Measurements from ENCODE around the gene SOD1. TPM values are rescaled to one million over a fixed set of nuclear protein-coding genes. Genes with fewer than 3 reads are reported as not detected.

Gene SOD1
- total and polyA plus RNA-seq, 2 of the 8 experiments (the other 6 are each of a cell fraction or from before 2014, with no cell fraction given) = 192 to 226 TPM

- no peaks in the 10 kb centered on the region for H3K79me1 ChIP-seq (ENCODE audit: low read depth, low read length)
- no peak overlapping the region for H3K4ac ChIP-seq (replicated peaks; ENCODE audit: insufficient read length, low read depth, low read length)
- FAIRE-seq = no peak
- no peak overlapping the region for H3K18ac ChIP-seq (ENCODE audit: extremely low read depth, low read length)
- H2AFZ ChIP-seq (ENCODE audit: low read length) = 0 out of 2 replicates have a peak overlapping the region, but pooled peaks have one; percentile 59
- H3K79me2 ChIP-seq (ENCODE audit: control insufficient read depth in 1 of 2, insufficient read depth in 2 of 2, low read length in 2 of 2) = no peaks in the 10 kb centered on the region
- H3K4me1 ChIP-seq (replicated peaks in 1 of 4; ENCODE audit: control insufficient read depth in 3 of 4, insufficient read depth in 4 of 4, low read length in 3 of 4) = no peaks in the 10 kb centered on the region
- H2BK15ac ChIP-seq (ENCODE audit: low read length) = no peak overlapping the region
- H2BK12ac ChIP-seq (ENCODE audit: low read depth, low read length) = no peak overlapping the region
- no peak overlapping the region for H4K5ac ChIP-seq (ENCODE audit: insufficient read length, low read depth, low read length)
- no peak overlapping the region for H2BK5ac ChIP-seq (ENCODE audit: low read depth, low read length)
- H2AK5ac ChIP-seq (ENCODE audit: low read depth, low read length) = no peak overlapping the region
- H3K4me3 ChIP-seq (ENCODE audit: extremely low read depth in 1 of 4, insufficient read depth in 2 of 4, low read depth in 3 of 4, low read length in 4 of 4) = no peak overlapping the region
- no peak overlapping the region for H4K8ac ChIP-seq (ENCODE audit: extremely low read depth, insufficient read depth, low read length)
- no peaks in the 10 kb centered on the region for H3K23me2 ChIP-seq (ENCODE audit: low read depth, low read length)
- H2BK20ac ChIP-seq (ENCODE audit: low read length) = no peak overlapping the region
- WGBS, 2 experiments (ENCODE audit: extremely low coverage in 1 of 2, insufficient coverage in 1 of 2, insufficient read length in 1 of 2, insufficient replicate concordance in 2 of 2, low coverage in 1 of 2, low lambda C conversion rate in 2 of 2, missing lambda C conversion rate in 1 of 2) = 85% methylated on average over 3 of the region's 3 CpGs; no CpG with 5 or more reads in 1 of the 2 experiments
- H3K14ac ChIP-seq (ENCODE audit: insufficient read length) = no peak overlapping the region
- no peaks in the 10 kb centered on the region for H3K36me3 ChIP-seq (ENCODE audit: control insufficient read depth in 2 of 4, insufficient read depth in 4 of 4, low read length in 3 of 4)
- no peak overlapping the region for H3K56ac ChIP-seq (replicated peaks; ENCODE audit: insufficient read length, low read depth, low read length)
- H3K9ac ChIP-seq (replicated peaks in 1 of 4; ENCODE audit: extremely low read depth in 1 of 4, low read depth in 3 of 4, low read length in 3 of 4) = no peak overlapping the region
- no peak overlapping the region for H3K27ac ChIP-seq (ENCODE audit: low read depth, low read length)
- no peak overlapping the region for H3K4me2 ChIP-seq (ENCODE audit: insufficient read depth in 1 of 2, low read depth in 2 of 2, low read length in 2 of 2)
- H3K9me3 ChIP-seq (ENCODE audit: insufficient read depth in 2 of 2, low read depth in 1 of 2, low read length in 1 of 2) = no peaks in the 10 kb centered on the region; a peak in 1 of 4 replicates
- ChIA-PET CTCF (ENCODE audit: partially characterized antibody) (no interaction called here), POLR2A (ENCODE audit: partially characterized antibody) (no interaction called here)
- H3K27me3 ChIP-seq (replicated peaks in 1 of 4; ENCODE audit: control insufficient read depth in 3 of 4, extremely low read depth in 1 of 4, insufficient read depth in 3 of 4, low read length in 3 of 4) = no peaks in the 10 kb centered on the region
- no peak overlapping the region for H4K91ac ChIP-seq (replicated peaks; ENCODE audit: insufficient read length, low read length)
- DNase-seq (ENCODE audit: low read depth in 1 of 2, low spot score in 2 of 2) = no peak
- H3K23ac ChIP-seq (ENCODE audit: insufficient read length) = no peak overlapping the region
- no peaks in the 10 kb centered on the region for H4K20me1 ChIP-seq (replicated peaks in 1 of 2; ENCODE audit: control insufficient read depth in 1 of 2, insufficient read depth in 2 of 2, low read length in 2 of 2)
- H2BK120ac ChIP-seq (replicated peaks; ENCODE audit: low read depth, low read length) = no peak overlapping the region
- no peak for TF ChIP-seq RFX5 (IDR thresholded peaks at IDR 0.05; ENCODE audit: borderline replicate concordance, low read depth, low read length)
- TF ChIP-seq JUND (IDR thresholded peaks at IDR 0.05; ENCODE audit: low read length) = no peak
- TF ChIP-seq SIN3A (conservative IDR thresholded peaks at IDR 0.05 in 1 of 2, IDR thresholded peaks at IDR 0.05 in 1 of 2; ENCODE audit: low read depth in 1 of 2, low read length in 2 of 2) = no peak
- no peak for TF ChIP-seq YY1 (IDR thresholded peaks at IDR 0.05; ENCODE audit: low read depth, low read length)
- no peak for TF ChIP-seq SP1 (IDR thresholded peaks at IDR 0.05; ENCODE audit: low read depth, low read length)
- TF ChIP-seq RBBP5 (IDR thresholded peaks at IDR 0.05; ENCODE audit: borderline replicate concordance, low read depth, low read length) = no peak
- no peak for TF ChIP-seq CBX5 (IDR thresholded peaks at IDR 0.05; ENCODE audit: low read depth, low read length)
- no peak for TF ChIP-seq TAF7 (optimal IDR thresholded peaks at IDR 0.05; ENCODE audit: borderline replicate concordance, low read depth, low read length)
- TF ChIP-seq TAF1 (IDR thresholded peaks at IDR 0.05; ENCODE audit: low read depth, low read length) = no peak
- no peak for TF ChIP-seq JUN (IDR thresholded peaks at IDR 0.05; ENCODE audit: low read depth, low read length)
- no peak for TF ChIP-seq SIRT6 (IDR thresholded peaks at IDR 0.05; ENCODE audit: low read length)
- TF ChIP-seq BCL11A (IDR thresholded peaks at IDR 0.05; ENCODE audit: low read depth in 2 of 2, low read length in 2 of 2) = no peak
- TF ChIP-seq CTCF (IDR thresholded peaks at IDR 0.05; ENCODE audit: control extremely low read depth in 1 of 3, insufficient read depth in 1 of 3, low read depth in 1 of 3, low read length in 3 of 3) = no peak
Observed at GRCh38 chr21:31634993-31635392, 24.5 kb upstream of the SOD1 start.
